ELR (cell line): ENCODE results near the gene STING1.
A peak's percentile ranks its signal among the peaks of the same experiment; 100 is the strongest.
"Not testable (repeated sequence)": the region's sequence is repeated elsewhere in the genome, so short reads cannot be mapped to it uniquely, and the experiment has no call there.

Experiments used
- DNase-seq: peaks from one replicate; pipeline ENCODE4 v3.0.0-alpha.2; 2015; ENCODE audit warnings: low read depth

The STING1 gene

DNA sequence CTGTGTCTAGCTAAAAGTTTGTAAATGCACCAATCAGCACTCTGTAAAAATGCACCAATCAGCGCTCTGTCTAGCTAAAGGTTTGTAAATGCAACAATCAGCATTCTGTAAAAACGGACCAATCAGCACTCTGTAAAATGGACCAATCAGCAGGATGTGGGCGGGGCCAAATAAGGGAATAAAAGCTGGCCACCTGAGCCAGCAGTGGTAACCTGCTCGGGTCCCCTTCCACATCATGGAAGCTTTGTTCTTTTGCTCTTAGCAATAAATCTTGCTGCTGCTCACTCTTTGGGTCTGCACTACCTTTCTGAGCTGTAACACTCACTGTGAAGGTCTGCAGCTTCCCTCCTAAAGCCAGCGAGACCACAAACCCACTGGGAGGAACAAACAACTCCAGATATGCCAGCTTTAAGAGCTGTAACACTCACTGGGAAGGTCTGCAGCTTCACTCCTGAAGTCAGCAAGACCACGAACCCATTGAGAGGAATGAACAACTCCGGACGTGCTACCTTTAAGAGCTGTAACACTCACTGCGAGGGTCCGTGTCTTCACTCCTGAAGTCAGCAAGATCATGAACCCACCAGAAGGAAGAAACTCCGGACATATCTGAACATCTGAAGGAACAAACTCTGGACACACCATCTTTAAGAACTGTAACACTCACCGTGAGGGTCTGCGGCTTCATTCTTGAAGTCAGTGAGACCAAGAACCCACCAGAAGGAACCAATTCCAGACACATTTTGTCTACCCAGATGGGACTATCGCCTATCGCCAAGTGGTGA lies 20.7 kb upstream of the STING1 start:
- DNase-seq: not testable (repeated sequence)

DNA sequence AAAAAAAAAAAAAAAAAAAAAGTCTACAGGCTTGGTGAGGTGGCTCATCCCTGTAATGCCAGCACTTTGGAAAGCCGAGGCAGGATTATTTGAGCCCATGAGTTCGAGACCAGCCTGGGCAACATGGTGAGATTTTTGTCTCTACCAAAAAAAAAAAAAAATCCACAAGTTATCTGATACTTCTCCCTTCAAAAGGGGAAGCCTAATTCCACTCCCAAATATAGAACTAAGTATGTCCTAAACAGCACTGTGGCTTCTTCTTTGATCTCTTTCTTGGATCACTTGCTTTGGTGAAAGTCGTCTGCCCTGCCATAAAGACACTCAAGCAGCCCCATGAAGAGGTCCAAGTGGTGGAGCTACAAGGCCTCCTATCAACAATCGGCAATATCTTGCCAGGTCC lies 18.8 kb upstream of the STING1 start:
- no peak for DNase-seq

DNA sequence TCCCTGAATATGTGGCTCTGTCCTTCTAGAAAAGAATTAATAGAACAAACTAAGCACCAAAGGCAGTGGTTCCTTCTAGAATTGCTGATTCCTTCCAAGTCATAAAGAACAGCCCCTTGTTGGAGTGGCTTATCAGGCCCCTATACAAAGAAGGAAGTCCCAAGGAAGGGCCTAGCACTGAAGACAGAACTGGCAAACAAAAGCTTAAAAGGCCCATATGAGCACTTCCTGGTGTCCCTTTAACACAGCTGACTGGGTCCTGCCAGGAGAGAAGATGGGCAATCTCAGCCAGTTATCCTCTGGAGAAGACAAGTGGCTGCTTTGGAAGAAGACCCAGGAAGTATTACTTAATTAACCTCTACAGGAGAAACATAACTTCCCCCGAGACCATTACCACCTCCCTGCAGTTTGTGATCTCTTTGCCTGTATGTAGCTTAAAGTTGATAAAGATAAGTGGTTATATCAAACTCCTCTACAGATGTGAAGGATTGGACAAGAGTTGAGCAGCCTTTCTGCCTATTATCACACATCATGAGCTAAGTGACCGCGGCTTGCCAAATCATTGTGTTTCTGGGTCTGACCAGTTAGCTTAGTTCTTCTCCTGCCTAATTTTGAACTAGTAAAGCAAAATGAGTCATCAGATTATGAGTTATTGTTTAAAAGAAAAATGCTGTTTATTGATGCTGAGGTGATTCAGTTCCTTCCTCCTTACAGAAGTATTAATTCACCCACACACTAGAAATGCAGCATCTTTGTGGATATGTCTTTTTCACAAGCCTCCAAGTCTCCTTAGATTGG lies 13.3 kb upstream of the STING1 start:
- peak; percentile 92 for DNase-seq

DNA sequence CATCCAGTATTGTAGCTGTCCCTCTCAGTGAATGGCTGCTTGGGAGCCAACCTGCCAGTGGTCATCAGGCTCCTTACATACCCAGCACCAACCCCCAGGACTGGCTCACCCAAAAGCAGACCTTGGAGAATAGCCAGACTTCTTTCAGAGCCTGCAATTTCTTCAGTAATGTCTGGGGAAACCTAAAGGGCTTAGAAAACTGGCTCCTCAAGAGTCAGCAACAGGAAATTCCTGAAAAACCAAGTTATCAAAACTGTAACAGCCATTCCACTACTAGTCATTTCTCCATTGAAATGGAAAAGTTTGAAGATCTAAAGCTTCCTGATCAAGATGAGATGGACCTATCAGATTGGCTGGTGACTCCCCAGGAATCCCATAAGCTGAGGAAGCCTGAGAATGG lies 12.3 kb upstream of the STING1 start:
- peak; percentile 49 for DNase-seq

DNA sequence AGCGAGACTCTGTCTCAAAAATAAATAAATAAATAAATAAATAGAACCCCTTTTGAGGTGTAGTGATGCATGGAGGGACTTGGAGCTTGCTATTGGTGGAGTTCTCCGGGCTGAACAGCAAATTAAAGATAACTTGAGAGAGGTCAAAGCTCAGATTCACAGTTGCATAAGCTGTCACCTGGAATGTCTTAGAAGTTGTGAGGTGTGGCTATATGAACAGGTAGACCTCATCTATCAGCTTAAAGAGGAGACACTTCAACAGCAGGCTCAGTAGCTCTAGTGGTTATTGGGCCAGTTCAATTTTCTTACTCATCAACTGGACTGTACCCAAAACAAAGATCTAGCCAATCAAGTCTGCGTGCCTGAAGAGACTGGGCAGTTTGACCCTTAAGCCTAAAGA lies 11.7 kb upstream of the STING1 start:
- peak; percentile 27 for DNase-seq

DNA sequence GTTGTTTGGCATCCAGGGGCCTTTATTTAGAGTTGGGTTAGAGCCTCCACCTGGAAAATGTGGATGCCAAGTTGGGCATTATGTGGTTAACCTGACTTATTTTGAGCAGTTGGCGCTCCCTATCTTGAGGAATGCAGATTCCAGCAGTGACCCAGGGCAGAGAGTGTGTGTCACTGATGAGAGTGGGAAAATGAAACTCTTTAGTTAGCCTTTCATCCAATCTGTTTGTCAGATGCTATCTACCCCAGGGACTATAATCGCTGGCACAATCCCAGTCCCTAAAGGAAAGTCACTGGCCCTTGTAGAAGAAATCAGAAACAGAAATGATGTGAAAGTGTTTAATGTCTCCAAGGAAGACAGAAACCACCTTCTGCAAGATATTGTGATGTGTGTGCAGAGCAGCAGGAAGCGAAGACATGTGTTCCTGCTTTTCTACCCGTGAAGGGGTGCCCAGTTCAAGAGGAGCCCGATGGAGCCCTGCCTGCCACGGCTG lies 10.2 kb upstream of the STING1 start:
- DNase-seq: peak; percentile 70

DNA sequence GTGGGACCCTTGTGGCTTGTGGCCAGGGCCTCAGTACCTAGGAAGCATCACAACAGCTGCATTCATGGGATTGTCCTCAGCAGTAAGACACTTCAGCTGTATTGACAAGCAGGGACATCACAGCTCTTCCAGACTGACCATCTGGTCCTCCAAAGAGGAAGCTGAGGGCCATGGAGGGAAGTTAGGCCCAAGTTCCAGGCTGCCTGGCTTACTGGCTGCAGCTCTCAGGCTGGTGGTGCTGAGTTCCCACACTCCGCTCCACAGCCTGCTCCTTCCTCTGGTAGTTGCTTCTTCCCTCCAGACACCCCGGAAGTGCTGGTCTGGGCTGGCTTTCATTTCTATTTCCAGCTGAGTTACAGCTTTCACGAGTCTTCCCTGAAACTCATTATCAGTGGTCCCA lies 5.7 kb upstream of the STING1 start:
- no peak for DNase-seq

DNA sequence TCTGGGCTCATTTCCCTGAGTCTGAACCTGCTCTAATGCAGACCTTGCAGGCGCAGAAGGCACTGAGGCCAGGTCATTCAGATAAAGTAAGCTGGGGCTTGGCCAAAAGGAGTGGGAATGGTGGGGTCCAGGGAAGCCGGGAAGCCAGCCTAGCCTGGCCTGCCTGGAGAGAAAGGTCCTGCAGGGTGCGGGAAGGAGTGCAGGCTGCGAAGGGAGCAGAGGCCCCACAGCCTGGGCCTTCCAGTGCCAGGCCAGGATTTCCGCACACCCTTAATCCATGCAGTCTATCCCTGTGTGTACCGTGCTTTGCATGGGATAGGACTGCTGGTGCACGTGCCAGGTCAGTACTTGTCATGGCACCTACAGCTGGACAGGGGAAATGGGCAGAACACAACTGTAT lies 3.6 kb upstream of the STING1 start:
- DNase-seq: no peak

DNA sequence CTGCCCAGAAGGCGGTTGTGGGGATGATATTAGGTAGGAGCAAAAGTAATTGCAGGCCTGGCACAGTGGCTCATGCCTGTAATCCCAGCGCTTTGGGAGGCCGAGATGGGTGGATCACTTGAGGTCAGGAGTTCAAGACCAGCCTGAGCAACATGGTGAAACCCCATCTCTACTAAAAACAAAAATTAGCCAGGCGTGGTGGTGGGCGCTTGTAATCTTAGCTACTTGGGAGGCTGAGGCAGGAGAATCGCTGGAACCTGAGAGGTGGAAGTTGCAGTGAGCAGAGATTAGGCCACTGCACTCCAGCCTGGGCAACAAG lies 291 bp upstream of the STING1 start:
- DNase-seq: not testable (repeated sequence)

DNA sequence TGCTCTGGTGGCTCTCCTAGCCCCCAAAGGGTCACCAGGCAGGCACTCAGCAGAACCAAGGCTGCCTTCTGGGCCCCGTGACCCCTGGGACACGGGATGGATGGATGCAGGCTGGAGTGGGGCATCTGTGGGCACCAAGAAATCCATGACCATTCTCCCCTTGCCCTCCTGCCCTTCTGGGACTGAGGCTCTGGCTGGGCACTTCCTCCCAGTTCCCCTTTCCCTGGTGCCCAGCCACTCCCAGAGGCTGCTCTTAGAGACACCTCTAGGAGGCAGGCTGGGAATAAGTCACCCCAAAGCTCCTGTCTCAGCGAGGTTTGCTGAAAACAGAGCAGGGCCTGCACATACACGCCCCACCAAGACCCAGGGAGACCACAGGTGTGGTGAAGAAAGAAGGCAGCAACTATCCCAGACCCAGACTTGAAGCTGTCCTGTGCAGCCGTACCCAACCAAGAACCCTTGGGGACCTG lies 943 bp downstream of the STING1 start:
- peak; percentile 59 for DNase-seq

DNA sequence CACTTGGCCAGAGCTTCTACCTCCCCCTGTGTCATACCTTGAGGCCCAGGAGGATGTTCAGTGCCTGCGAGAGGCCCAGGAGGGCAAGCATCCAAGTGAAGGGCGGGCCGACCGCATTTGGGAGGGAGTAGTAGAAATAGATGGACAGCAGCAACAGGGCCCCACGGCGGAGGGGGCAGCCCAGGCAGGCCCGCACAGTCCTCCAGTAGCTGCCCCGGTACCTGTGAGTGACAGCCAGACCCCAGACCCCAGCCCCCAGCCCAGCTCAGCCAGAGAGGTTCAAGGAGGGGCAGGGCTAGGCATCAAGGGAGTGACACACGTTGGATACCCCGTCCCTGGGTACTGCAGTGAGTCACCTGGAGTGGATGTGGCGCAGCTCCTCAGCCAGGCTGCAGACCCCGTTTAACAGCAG lies 1.4 kb downstream of the STING1 start:
- DNase-seq: peak; percentile 28

DNA sequence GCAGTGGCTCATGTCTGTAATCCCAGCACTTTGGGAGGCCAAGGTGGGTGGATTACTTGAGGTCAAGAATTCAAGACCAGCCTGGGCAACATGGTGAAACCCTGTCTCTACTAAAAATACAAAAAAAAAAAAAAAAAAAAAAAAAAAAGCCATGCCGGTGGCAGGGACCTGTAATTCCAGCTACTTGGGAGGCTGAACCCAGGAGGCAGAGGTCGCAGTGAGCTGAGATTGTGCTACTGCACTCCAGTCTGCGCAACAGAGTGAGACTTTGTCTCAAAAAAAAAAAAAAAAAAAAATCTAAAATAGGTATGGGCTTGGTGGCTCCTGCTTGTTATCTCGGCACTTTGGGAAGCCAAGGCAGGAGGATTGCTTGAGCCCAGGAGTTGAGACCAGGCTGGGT lies 2.8 kb downstream of the STING1 start:
- not testable (repeated sequence) for DNase-seq

DNA sequence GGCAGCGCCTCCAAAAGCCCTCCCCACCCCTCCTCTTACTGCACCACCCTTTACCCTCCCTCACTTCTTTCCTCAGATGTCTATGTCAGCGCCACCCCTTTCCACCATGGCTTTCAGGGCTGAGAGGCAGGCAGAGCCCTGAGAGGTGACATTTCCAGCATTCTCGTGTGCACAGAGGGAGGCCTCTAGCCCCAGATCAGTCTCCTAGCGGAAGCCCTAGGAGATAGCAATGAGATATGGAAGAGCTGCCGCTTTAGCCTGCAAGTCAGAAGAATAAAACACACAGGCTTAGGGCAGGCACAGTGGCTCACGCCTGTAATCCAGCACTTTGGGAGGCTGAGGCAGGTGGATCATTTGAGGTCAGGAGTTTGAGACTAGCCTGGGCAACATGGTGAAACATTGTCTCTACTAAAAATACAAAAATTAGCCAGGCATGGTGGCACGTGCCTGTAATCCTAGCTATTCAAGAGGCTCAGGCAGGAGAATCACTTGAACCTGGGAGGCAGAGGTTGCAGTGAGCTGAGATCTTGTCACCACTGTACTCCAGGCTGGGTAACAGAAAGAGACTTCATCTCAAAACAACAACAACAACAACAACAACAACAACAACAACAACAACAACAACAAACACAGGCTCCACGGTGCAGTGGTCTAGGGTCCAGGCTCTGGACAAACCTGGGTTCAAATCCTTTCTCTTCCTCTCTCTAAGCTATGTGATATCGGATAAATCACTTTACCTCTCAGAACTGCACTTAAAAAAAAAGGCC lies 3.7 kb downstream of the STING1 start:
- not testable (repeated sequence) for DNase-seq

DNA sequence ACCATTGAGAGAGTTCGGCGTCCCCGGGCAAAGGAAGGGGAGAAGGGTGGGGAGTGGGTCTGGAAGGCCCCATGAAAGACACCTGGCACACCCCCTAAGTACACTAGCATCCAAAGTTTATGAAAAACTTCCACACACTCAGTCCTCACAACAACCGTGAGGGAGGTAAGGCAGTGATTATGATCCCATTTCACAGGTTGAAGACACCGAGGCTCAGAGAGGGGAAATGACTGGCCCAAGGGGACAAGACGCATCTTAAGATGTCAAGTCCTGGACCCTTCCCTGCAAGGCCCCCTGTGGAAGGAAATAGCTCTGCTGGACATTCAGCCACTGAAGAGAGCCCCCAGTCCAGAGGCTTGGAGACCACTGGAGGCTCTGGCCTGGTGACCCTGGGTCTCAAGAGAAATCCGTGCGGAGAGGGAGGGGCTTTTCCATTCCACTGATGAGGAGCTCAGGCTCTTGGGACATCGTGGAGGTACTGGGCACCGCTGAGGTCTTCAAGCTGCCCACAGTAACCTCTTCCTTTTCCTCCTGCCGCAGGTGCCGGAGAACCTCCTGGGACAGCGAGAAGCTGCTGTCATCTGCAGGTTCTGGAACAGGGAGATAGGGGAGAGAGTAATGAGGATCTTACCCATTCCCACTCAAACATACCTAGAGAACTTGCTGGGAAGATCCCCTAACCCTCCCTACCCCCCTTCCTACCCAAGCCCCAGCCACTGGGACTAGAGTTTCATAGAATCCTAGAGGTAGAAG lies 6.5 kb downstream of the STING1 start:
- no peak for DNase-seq

DNA sequence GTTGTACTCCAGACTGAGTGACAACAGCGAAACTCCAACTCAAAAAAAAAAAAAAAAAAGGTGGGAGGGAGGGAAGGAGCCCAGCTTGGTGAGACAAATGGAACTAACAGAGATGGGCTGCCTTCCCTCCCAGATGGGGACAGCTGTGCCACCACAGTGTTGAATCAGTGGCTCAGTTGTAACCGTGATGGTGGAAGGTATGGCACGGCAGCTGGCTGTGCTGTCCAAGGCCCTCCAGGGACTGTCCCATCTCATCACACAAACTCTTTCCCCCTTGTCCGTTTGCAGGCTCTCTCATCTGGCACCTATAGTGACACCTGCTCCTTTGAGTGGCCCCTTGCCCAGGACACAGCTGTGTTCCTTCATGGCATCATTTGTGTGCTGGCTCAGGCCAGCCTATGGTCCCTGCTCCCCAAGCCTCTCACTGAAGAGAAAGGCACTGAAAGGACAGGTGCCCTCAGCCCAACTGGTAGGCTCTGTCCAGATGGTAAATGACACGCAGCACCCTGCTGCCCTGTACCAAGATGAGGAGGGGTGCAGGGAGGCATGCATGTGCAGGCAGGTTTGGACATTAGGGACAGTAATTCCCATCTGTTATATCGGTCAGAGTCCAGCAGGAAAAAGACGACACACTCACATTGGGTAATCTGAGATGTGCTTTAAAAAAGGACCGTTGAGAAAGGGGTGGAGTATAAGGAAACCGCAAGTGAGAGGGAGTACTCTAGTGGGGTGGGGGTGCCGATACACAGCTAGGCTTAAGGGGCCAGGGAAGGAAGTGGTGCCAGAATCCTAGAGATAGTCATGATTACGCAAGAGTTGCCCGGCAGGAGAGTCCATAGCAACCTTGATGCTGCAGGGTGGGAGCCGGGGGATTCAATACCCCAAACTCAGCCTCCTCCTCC lies 7.4 kb downstream of the STING1 start:
- DNase-seq: peak; percentile 60

DNA sequence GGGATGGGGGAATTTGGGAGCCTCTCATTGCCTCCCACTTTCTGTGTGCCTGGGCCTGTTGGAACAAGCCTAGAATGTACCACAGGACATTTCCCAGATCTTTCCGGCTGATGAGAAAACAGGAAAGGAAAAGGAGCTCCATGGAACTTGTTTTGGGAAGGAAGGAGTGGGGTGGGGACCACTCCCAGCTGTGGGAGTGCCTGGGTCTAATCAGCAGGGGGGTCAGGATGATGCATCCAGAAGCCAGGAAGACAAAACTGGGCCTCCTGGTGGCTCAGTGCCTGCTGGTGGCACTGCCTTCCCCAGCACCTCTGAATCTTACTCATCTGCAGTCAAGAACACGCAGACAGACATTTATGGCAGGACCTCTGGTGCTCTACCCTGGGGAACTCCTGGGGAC lies 9.0 kb downstream of the STING1 start:
- peak; percentile 24 for DNase-seq

DNA sequence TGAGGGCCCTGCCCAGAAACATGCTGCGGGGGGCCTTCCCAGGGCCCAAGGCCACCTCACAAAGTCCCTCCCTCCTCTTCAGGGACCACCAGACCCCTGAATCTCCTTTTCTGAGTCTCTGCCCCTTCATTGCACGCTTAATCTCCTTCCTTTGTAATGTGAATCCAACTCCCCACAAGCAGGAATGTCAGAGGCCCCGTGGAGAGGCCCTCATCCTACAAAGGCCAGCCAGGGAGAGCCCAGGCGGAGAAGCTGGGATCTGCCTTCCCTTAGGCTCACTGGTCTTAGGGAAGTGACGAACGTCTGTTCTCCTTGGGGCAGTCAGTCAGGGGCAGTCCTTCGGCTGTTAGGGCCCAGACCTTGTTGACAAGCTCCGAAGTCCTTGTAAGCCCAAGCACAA lies 9.5 kb downstream of the STING1 start:
- DNase-seq: no peak

DNA sequence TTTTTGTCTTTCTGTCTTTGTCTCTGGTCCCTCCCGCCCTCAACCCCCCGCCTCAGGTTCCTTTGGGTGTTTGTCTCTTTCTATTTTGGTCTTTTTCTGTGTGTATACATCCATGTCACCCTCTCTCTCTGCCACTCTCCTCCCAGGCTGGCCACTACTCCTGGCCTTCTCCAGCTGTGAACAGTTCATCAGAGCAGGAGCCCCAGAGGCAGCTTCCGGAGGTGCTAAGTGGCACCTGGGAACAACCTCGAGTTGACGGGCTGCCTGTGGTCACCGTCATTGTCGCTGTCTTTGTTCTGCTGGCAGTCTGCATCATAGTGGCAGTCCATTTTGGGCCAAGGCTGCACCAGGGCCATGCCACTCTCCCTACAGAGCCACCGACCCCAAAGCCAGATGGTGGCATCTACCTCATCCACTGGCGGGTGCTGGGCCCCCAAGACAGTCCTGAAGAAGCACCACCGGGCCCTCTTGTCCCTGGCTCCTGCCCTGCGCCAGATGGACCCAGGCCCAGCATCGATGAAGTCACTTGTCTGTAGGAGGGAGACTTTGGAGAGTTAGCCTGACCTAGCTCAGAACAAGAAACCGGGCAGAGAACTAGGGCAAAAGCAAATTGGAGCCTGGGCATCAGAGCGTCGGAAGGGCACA lies 10.1 kb downstream of the STING1 start:
- no peak for DNase-seq

DNA sequence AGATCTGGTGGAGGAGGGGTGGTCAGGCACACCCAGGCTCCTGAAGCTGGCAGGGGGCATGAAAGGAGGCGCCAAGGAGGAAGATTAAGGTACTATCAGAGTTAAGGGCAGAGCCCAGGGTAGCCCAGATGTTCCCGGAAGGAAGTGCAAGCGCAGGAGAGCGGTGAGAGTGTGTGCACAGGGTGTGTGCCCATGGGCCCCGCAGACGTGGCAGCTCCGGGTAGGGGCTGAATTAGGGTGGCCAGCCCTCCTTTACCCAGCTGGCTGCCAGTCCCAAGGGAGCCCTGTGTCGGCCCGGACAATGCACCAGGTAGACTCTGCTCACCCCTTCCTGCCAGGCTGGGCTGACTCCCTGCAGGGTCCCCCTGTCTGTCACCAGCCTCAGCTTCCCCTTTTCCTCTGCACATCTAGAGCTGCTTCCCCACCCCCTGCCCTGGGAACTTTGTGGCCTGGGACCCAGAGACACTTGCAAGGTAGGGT lies 11.7 kb downstream of the STING1 start, which contains the start of gene SMIM33:
Gene SMIM33, plus strand, starts transcription at position 184 of the 480 bp plus-strand sequence. Its CDS starts 118 bp downstream, at position 302.
- DNase-seq: no peak

DNA sequence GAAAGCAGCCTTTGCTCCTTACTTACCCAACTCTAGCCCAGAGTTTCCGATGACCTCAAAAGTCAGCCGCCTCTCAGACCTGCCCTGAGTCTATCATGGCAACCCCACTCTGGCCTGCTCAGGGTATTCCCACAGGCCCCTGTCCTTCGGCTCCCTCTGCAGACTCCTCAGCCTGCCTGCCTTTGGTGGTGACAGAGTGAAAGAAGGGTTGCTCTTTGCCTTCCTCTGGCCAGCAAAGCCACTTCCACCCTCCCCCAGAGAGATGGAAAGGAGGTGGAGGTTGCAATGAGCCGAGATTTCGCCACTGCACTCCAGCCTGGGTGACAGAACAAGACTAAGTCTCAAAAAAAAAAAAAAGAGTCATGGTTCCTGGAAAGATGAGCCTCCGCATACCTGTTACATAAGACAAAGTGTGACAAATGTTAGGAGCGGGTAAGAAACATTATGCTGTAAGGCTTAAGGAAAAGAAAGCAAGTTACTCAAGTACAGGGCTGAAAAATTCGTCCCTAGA lies 14.1 kb downstream of the STING1 start:
- DNase-seq: no peak
